ENCODE results near the gene FAM98A. TPM values are rescaled to one million over a fixed set of nuclear protein-coding genes. Genes with fewer than 3 reads are reported as not detected.

The FAM98A gene
- 8.9 and 21.8 TPM in 2 replicates for total RNA-seq (2014; rRNA removed; shearing (Covaris generic))

DNA sequence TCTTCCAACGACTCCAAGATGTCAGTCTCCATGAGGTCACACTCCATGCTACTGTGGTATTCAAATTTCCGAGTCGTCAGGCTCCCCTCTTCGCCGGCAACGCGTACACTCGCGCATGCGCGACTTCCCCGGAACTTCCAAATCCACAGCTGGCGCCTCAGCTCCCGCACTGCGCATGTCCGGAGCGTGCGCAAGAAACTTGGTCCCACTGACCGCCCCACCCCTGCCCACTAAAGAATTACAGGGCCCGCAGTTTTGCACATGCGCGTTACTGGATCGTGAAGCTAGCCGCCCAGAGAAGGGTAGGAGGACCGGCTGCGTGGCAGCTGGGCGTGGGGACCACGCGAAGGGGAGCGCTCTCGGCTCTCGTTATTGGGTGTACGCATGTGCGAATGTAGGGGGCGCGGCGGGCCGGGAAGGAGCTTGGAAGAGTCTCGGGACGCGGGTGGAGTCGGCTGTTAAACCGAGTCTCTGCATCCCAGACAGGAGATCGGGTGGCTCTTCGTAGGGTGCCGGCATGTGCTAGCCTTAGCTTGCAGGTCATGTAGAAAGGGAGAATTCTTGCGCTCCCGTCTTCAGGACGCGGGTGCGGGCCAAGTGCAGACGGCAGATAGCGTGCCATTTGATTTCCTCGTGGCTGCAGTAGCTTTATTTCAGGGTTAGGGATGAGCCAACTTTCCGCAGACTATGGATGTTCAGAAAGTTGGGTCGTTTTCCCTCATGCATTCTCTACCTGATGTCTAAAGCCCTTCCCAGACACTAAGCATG lies at the start of gene FAM98A:
FAM98A (minus strand) TSS at position 125 of the 768 bp plus-strand sequence; CDS start at position 47, 78 bp downstream.
- in situ Hi-C loops (cut with HindIII; ENCODE audit: low sequenced_read_pairs), result no loop called here

DNA sequence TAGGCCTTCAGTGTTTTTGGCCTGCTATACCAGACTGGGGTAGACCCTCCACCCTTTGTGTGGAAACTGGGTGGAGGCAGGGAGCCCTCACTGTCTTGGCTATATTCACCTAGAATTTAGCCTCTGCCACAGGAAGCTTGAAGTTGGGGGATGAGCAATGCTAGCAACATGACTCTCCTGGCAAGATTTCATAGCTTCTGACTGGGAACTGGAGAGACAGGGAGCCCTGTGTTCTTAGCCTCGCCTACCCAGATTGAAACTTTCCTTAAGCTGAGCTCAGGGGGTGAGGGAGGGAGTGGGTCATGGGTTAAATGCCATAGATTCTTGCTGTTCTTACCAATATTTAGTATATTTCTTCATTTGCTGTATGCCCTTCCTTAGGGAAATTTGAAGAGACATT lies 46.8 kb upstream of the FAM98A start:
- in situ Hi-C loops (cut with HindIII; ENCODE audit: low sequenced_read_pairs), result no loop called here
- DNase-seq (ENCODE audit: low spot score), result no peak

More for the DNA sequence above, at the start of gene FAM98A:
- peak; percentile 98 for DNase-seq (ENCODE audit: low spot score)

DNA sequence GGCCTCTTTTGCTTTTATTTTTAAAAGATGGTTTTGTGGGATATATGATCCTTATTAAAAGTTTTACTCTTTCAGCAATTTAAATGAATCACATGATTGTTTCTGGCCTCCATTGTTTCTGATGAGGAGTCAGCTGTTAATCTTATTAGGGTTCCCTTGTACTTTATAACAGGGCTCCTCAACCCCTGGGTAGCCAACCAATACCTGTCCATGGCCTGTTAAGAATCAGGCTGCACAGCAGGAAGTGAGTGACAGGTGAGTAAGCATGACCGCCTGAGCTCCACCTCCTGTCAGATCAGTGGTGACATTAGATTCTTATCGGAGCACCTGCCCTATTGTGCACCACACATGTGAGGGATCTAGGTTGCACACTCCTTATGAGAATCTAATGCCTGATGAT lies 45.1 kb upstream of the FAM98A start:
- no peak for DNase-seq (ENCODE audit: low spot score)
- in situ Hi-C loops (cut with HindIII; ENCODE audit: low sequenced_read_pairs), result no loop called here

DNA sequence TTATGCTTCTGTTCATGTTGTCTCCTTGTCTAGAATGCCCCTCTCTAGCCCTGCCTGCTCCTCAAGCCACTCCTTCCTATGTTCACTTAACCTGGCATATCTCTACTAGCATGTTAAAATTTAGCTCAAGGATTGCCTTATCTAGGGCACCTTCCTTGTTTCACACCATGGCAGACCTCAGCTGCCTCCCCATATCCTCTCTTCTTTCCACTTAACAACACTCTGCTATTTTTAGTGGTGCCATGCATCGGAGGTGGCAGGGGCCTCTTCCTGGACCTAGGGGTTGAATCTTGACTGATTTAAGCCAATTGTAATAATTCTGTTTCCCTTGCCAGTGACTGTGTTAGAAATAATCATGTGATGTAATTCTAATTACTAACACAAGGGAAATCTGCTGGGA lies 36.9 kb upstream of the FAM98A start:
- in situ Hi-C loops (cut with HindIII; ENCODE audit: low sequenced_read_pairs), result no loop called here

DNA sequence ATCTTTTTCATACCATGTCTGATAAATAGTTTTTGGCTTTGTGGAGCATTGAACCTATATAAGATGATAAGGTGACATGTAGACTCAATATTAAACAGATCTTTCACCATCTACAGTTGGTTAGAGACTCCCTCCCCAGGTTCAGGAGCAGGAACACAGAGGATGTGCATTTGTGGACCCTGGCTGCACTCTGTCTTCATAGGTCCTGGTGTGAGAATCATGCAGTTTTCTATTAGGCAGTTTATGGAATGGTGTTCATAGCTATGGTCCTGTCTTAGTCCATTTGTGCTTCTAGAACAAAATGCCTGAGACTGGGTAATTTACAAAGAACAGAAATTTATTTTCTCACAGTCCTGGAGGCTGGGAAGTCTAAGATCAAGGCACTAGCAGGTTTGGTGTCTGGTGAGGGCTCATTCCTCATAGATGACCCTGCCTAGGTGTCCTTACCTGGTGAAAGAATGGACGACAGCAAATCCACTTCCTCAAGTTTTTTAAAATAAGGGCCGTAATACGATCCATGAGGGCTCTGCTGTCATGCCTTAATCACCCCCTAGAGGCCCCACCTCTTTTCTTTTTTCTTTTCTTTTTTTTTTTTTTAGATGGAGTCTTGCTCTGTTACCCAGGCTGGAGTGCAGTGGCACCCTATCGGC lies 35.3 kb upstream of the FAM98A start:
- no peak for DNase-seq (ENCODE audit: low spot score)
- in situ Hi-C loops (cut with HindIII; ENCODE audit: low sequenced_read_pairs), result no loop called here

More for the DNA sequence above, 36.9 kb upstream of the FAM98A start:
- no peak for DNase-seq (ENCODE audit: low spot score)

DNA sequence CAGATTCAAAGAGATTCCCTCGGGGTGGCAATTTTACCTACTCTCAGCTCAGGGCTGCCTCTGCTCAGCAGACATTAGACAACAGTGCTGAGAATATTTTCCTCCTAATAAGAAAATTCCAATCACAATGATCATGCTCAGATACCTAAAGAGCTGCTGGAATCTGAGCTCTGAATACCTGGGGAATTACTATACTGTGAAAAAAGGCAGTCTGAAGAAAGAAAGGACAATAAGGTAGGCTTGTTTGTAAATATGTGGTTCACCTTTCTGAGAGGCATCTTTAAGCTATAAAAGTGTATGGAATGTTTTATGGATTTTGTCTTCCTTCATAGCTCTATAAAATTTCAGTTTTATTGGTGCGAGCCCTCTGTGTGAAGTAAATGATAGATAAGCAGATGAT lies 34.2 kb upstream of the FAM98A start:
- in situ Hi-C loops (cut with HindIII; ENCODE audit: low sequenced_read_pairs), result no loop called here
- DNase-seq (ENCODE audit: low spot score), result no peak

DNA sequence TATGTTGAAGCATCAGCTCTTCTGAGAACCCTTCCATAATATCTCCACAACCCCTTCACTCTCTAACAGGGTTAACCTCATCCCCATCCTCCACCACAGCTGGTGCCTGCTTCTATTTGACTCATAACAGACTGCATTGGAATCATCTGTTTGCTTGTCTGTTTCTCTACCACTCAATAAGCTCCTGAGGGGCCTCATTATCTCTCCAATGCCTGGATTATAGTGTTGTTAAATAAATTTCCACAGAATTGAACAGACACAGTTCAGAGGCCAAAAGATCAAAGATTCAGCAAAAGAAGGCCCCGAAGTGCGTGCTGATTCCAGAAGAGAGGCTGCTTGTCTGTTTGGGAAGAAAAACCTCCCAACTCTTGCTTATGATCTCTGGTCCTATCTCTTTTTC lies 33.7 kb upstream of the FAM98A start:
- no peak for DNase-seq (ENCODE audit: low spot score)
- in situ Hi-C loops (cut with HindIII; ENCODE audit: low sequenced_read_pairs), result no loop called here

DNA sequence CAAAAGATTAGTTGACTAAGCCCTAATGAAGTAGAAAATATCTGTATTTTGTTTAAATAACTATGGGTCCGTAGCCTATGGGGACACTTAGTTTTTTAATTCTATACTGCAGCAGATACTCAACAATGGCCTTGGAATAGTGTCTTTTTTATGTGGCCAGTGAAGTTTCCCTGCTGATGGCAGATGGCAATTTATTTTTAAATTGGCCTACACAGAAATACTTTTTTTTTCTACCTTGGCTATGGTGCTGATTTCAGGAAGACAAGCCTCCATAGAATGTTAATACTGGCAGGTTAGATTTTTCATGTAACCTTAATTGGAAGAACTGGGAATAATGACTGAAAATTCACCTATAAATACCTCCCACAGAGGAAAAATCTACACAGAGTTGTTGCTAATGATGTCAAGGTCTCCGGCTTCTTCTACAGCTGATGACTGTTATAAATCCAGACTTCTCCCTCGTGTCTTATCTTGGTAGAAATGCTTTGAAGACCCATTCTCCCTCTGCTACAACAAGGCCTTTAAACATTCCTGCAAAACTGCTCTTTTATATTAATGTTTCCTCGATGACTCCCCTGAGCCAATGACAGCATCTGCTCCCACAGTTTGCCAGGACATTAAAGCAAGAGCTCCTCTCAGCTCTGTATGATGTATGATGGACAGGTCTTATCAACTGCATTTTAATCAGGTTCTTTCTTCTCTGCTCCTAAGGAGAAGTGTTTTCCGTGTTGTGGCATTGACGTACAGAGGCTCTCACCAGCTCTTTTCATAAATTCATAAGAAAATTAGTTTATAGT lies 29.1 kb upstream of the FAM98A start:
- peak; percentile 64 for DNase-seq (ENCODE audit: low spot score)
- in situ Hi-C loops (cut with HindIII; ENCODE audit: low sequenced_read_pairs), result no loop called here

DNA sequence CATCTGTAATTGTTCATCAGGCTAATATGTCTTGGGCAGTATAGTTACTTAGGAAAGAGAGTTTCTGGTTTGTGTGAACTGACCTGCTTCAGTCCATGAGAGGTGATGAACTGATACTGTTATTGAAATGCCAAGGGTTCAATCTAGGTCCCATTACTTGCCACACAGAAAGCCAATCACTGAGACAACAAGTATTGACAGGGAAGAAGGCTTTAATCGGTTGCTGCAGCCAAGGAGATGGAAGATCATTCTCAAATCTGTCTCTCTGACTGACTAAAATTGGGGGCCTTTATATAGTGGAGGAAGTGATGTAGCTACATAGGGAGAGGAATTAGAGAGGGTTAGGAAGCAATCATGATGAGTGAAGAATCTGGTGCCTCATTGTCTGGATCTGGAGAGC lies 19.9 kb upstream of the FAM98A start:
- in situ Hi-C loops (cut with HindIII; ENCODE audit: low sequenced_read_pairs), result no loop called here
- DNase-seq (ENCODE audit: low spot score), result no peak

DNA sequence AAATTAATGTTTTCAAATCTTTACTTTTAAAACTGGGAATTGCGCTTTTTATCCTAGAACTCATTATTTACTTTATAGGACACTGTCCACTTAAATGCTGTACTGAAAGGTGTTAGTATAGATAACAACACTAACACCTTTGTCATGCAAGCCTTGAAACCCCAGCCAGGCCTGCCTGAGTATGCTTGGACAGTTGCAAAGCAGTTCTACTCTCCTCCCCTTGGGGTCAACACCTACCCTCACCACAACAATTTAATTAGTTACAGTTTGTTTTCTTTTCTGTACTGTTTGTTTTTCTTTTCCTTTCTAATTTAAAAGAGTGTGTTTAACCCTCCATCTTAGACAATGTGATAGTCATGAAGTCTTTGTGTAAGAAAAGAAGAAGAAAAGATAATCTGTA lies 18.9 kb upstream of the FAM98A start:
- DNase-seq (ENCODE audit: low spot score), result no peak
- in situ Hi-C loops (cut with HindIII; ENCODE audit: low sequenced_read_pairs), result no loop called here

DNA sequence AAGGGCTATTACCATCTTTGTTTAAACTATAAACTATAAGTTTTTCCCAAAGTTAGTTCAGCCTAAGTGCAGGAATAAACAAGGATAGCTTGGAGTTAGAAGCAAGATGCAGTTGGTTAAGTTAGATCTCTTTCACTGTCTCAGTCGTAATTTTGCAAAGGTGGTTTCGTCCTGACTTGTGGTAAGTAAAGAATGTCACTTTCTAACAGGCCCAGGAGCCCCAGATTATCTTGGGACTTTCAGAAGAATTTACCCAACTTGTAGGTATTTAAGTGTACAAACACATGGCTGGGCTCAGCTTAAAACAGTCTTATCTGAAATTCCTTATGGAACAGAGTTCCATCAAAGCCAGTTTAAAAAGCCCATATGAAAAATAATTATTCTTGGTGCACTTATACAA lies 18.3 kb upstream of the FAM98A start:
- DNase-seq (ENCODE audit: low spot score), result no peak
- in situ Hi-C loops (cut with HindIII; ENCODE audit: low sequenced_read_pairs), result no loop called here

DNA sequence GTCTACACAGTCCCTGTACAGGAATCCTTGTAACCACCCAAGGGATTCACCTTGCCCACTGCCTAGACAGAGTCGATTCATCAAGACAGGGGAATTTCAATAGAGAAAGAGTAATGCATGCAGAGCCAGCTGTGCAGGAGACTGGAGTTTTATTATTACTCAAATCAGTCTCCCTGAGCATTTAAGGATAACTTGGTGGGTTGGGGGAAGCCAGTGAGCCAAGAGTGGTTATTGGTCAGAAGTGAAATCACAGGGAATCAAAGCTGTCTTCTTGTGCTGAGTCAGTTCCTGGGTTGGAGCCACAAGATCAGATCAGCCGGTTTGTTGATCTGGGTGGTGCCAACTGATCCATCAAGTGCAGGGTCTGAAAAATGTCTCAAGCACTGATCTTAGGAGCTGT lies 17.8 kb upstream of the FAM98A start:
- no peak for DNase-seq (ENCODE audit: low spot score)
- in situ Hi-C loops (cut with HindIII; ENCODE audit: low sequenced_read_pairs), result no loop called here

DNA sequence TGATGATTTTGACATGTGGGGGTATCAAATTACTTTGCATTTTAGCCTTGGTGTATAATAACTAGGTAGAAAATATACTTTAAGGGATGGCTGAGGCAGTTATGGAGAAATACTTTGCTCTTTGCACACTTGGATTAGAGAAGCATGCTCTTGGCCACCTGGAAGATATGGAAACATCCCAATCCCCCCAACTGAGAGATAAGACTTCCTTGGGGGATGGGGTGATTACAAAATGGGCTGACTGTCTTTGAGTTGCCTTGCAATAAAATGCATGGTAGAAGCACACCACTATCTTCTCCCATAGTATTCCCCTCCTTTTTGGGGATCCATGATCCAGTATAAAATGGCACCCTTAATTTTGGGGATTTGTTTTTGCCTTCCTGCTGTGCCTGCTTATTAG lies 15.1 kb upstream of the FAM98A start:
- in situ Hi-C loops (cut with HindIII; ENCODE audit: low sequenced_read_pairs), result no loop called here
- no peak for DNase-seq (ENCODE audit: low spot score)

DNA sequence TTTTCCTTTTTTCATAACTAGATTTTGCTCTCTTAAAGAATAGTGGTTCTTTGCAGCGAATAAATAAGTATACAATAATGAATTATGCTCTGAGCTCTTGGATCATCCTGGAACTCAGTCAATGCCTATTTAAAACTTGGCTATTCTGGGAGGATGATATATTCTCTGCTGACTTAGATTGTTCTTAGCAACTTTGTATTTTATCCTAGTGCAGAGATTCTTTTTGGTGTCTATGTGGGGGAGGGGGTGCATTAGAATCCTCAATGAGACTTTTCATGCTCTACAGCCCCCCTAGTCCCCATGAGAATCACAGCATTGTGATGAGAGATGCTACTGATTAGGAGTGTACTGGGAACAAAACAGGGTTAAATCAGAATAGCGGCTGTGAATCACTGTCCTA lies 8.8 kb upstream of the FAM98A start:
- in situ Hi-C loops (cut with HindIII; ENCODE audit: low sequenced_read_pairs), result no loop called here
- no peak for DNase-seq (ENCODE audit: low spot score)

DNA sequence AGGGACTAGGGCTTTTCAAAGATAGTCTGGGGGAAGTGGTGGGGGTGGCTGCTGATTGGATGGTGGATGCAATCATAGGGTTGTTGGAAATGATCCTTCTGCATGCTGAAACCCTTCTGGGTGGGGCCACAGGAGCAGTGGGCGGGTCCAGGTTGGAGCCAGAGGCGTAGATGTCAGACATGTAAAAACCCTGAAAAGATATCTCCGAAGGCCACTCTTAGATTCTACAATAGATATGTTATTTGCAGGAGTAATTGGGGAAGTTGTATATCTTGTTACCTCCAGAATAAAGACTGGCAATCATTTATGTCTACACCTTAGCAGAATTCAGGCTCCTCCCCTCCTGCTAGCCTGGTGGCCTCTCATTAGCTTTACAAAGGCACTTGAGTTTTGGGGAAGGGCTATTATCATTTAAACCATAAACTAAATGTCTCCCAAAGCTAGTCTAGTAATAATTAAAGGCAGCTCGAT lies 8.2 kb upstream of the FAM98A start:
- in situ Hi-C loops (cut with HindIII; ENCODE audit: low sequenced_read_pairs), result no loop called here
- DNase-seq (ENCODE audit: low spot score), result no peak

DNA sequence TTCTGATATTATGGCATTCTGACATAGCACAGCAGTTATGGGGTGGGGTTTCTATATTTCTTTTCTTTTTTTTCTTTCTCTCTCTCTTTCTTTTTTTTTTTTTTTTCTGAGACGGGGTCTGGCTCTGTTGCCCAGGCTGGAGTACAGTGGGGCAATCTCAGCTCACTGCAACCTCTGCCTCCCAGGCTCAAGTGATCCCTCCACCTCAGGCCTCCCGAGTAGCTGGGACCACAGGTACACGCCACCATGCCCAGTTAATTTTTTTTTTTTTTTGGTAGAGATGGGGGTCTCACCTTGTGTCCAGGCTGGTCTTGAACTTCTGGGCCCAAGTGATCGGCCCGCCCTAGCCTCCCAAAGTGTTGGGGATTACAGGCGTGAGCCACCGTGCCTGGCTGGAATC lies 7.5 kb upstream of the FAM98A start:
- no peak for DNase-seq (ENCODE audit: low spot score)
- in situ Hi-C loops (cut with HindIII; ENCODE audit: low sequenced_read_pairs), result no loop called here

DNA sequence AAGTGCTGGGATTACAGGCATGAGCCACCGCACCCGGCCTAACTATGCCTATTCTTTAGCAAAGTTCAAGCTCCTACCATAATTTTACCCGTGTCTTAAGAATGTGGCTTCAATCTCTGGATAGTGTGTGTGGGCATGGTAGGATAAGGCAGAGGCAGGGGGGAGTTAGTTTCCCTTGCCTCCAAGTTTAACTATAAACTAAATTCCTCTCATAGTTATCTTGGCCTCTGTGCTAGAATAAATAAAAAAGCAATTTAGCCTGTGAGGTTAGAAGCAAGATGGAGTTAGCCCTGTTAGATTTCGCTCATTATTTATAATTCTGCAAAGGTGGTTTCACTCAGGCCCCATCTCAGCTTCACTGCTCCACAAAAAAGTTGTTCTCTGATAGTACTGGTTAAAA lies 7.0 kb upstream of the FAM98A start:
- DNase-seq (ENCODE audit: low spot score), result no peak
- in situ Hi-C loops (cut with HindIII; ENCODE audit: low sequenced_read_pairs), result no loop called here

DNA sequence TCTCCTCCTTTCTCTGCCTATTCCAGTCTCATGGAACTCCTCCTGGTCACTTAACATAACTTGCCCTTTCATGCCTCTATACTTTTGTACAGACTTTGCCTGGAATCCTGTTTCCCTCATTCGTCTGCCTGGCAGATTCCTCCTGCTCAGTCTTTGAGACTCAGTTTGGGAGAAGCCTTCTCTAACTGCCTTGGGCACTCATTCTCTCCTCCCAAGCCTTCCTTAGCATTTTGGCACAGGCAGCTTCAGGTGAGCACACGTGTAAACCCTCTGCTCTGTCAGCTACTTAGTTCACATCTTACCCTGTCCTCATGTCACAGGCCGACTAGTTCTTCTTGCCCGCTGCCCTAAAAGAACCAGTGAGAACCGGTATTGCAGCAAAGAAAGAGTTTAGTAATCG lies 6.0 kb upstream of the FAM98A start:
- no peak for DNase-seq (ENCODE audit: low spot score)
- in situ Hi-C loops (cut with HindIII; ENCODE audit: low sequenced_read_pairs), result no loop called here

DNA sequence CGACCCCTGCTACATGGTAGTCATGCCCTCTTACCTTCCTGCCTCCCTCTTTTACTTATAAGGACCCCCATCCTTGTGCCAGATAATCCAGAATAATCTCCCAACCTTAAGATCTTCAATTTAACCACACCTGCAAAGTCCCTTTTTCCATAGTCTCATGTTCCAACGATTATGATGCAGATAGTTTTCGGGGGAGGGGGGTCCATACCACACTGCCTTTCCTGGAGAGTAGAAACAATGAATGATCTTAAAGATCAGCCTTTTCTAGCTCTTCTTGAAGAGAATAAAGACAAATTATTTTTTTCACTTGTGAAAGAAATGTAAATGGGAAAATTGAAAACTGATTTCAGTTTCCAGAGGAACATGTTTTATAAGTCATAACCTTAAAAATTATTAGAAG lies 4.3 kb upstream of the FAM98A start:
- in situ Hi-C loops (cut with HindIII; ENCODE audit: low sequenced_read_pairs), result no loop called here
- no peak for DNase-seq (ENCODE audit: low spot score)

DNA sequence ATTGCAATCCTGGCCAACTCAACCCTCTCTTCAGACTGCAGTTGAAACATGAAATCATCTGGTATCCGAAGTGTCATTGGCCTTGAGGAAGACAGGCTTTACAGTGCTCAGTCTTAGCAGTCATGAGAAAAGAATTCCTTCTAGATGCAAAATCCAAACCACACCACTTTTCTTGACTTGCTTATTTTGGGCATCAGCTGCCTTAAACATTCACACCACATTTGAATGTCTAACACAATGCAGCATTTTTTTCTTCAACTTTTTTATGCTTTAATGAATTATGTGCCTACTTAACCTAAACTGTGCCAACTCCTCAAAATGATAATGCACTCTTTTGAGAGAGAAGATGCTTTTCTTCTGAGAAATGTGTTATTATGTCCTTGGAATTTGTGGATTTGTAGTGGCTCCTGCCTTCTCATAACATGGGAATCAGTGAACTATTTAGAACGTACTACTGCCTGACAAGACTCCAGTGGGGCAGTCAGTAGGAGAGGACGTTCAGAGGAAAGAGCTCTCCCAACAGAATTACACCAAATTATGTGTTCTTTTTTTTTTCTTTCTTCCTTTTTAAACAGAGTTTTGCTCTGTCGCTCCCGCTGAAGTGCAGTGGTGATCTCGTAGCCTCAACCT lies 3.2 kb upstream of the FAM98A start:
- no peak for DNase-seq (ENCODE audit: low spot score)
- in situ Hi-C loops (cut with HindIII; ENCODE audit: low sequenced_read_pairs), result no loop called here

Measured in G401 (cell line).